Astrocyte (in vitro differentiated cells and primary cell): ENCODE results near the gene MAP4K4.

Experiments
- EZH2 ChIP-seq: IDR thresholded peaks from 2 replicates; pipeline ENCODE4 v1.6.1; 2012; ENCODE audit warnings: mild to moderate bottlenecking, low read length, inconsistent platforms; ENCODE audit not compliant: insufficient read depth
- TF ChIP-seq, protein P1 (sequence below): IDR thresholded peaks from 2 replicates; pipeline ENCODE4 v1.5.1; 2011; ENCODE audit warnings: low read depth, mild to moderate bottlenecking, inconsistent platforms, low read length, moderate library complexity; ENCODE audit not compliant: insufficient read depth

- TF ChIP-seq, protein P1, sequence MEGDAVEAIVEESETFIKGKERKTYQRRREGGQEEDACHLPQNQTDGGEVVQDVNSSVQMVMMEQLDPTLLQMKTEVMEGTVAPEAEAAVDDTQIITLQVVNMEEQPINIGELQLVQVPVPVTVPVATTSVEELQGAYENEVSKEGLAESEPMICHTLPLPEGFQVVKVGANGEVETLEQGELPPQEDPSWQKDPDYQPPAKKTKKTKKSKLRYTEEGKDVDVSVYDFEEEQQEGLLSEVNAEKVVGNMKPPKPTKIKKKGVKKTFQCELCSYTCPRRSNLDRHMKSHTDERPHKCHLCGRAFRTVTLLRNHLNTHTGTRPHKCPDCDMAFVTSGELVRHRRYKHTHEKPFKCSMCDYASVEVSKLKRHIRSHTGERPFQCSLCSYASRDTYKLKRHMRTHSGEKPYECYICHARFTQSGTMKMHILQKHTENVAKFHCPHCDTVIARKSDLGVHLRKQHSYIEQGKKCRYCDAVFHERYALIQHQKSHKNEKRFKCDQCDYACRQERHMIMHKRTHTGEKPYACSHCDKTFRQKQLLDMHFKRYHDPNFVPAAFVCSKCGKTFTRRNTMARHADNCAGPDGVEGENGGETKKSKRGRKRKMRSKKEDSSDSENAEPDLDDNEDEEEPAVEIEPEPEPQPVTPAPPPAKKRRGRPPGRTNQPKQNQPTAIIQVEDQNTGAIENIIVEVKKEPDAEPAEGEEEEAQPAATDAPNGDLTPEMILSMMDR, result no peak
- TF ChIP-seq EZH2, result no peak
Measured at GRCh38 chr2:101899871-101900270, 202.4 kb downstream of the MAP4K4 start.
